Retina (tissue), 1 donor: ENCODE results near the gene PLCD3.

Experiments used
- DNase-seq: peaks from one replicate; pipeline ENCODE4 v3.0.0-alpha.2; 2016

Gene PLCD3

GRCh38 chr17:45132320-45132571 lies at the start of gene PLCD3:
TSS of gene PLCD3 (minus strand) at chr17:45132515. CDS start at chr17:45132410, 105 bp downstream.
- DNase-seq: no peak

- DNase-seq: no peak
These were observed 45.2 kb upstream of the PLCD3 start for GRCh38 chr17:45177563-45177962.

GRCh38 chr17:45175759-45176115 lies 43.4 kb upstream of the PLCD3 start:
- DNase-seq: no peak

- DNase-seq: peak; percentile 82
These were observed 40.4 kb upstream of the PLCD3 start for GRCh38 chr17:45172541-45173286.

- no peak for DNase-seq
These were observed 39.9 kb upstream of the PLCD3 start for GRCh38 chr17:45172232-45172540.

- DNase-seq: peak; percentile 77
These were observed 39.3 kb upstream of the PLCD3 start for GRCh38 chr17:45171338-45172231.

GRCh38 chr17:45170931-45171337 lies 38.6 kb upstream of the PLCD3 start:
- DNase-seq: no peak

GRCh38 chr17:45170280-45170930 lies 38.1 kb upstream of the PLCD3 start:
- no peak for DNase-seq

- DNase-seq: no peak
These were observed 36.9 kb upstream of the PLCD3 start for GRCh38 chr17:45168991-45169752.

GRCh38 chr17:45164734-45165269 lies 32.5 kb upstream of the PLCD3 start:
- DNase-seq: no peak

- DNase-seq: no peak
These were observed 29.8 kb upstream of the PLCD3 start for GRCh38 chr17:45162025-45162687.

GRCh38 chr17:45161288-45162024 lies 29.1 kb upstream of the PLCD3 start, which contains the start of gene HEXIM2:
TSS of gene HEXIM2 (plus strand) at chr17:45161875. CDS start at chr17:45162794, 919 bp downstream.
- peak; percentile 100 for DNase-seq

- no peak for DNase-seq
These were observed 28.4 kb upstream of the PLCD3 start for GRCh38 chr17:45160447-45161287.

GRCh38 chr17:45156242-45156641 lies 23.9 kb upstream of the PLCD3 start:
- no peak for DNase-seq

GRCh38 chr17:45155483-45155882 lies 23.2 kb upstream of the PLCD3 start:
- DNase-seq: no peak

- no peak for DNase-seq
These were observed 22.7 kb upstream of the PLCD3 start for GRCh38 chr17:45155029-45155428.

- no peak for DNase-seq
These were observed 18.8 kb upstream of the PLCD3 start for GRCh38 chr17:45150911-45151809.

- peak; percentile 76 for DNase-seq
These were observed 17.7 kb upstream of the PLCD3 start for GRCh38 chr17:45149669-45150664.
